Measurements from ENCODE around the gene PSMD6.
A peak's percentile ranks its signal among the peaks of the same experiment; 100 is the strongest.

Gene PSMD6

DNA sequence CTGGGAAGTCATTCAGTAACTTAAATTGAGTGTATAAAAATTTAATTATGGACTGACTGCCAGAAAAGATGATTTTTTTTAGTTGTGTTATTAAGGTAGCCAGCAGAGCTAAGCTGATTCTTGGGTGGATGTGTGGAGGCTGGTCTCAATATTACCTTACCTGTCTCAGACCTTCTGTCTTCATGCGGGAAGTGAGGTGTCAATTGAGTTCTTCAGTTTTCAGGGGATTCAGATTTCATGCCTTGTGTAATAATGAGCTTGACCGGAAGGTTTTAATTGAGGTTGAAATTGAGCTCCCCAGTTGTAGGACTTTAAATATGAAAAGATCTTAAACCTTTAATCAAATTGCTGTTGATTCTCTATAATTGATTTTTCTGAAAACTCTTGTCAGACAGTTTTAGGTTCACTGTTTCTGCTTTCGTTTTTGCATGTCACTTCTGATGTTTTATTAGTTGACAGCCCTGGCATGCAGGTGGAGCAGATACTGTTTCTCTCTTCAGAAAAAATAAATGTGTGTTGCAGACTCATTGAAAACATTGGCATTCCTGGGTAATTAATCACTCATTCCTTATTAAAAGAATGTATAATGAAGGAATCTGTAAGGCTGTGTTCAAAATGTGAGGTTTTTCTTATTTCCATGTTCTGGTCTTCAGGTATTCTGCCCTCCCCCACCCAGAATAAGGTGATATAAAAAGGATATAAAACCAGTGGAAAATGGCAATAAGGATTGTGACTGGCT is 54.5 kb downstream of the PSMD6 start:
- TF ChIP-seq NFIC (IDR thresholded peaks at IDR 0.05) = no peak
- peak; percentile 43 for TF ChIP-seq TEAD4 (IDR thresholded peaks at IDR 0.05)

- peak; percentile 59 for TF ChIP-seq NFIC (IDR thresholded peaks at IDR 0.05)
- peak; percentile 51; the same call in 1 of the 2 replicates for TF ChIP-seq EP300 (IDR thresholded peaks at IDR 0.05; ENCODE audit: borderline replicate concordance)
- TF ChIP-seq CEBPB (IDR thresholded peaks at IDR 0.05) = peak; percentile 95
- TF ChIP-seq USF1 (IDR thresholded peaks at IDR 0.05) = no peak
- TF ChIP-seq FOXM1 (IDR thresholded peaks at IDR 0.05; ENCODE audit: borderline replicate concordance, low read depth) = 0 out of 2 replicates have a peak, but pooled peaks have one; percentile 34
- TF ChIP-seq RAD21 (IDR thresholded peaks at IDR 0.05; ENCODE audit: low read depth) = no peak
- TF ChIP-seq TAF1 (IDR thresholded peaks at IDR 0.05; ENCODE audit: low read depth) = no peak
- peak; percentile 41 for TF ChIP-seq TCF12 (IDR thresholded peaks at IDR 0.05; ENCODE audit: low read depth)
- no peak for TF ChIP-seq EGR1 (IDR thresholded peaks at IDR 0.05)
- peak; percentile 40; the same call in 1 of the 2 replicates for TF ChIP-seq MAX (IDR thresholded peaks at IDR 0.05)
- 0 out of 2 replicates have a peak, but pooled peaks have one; percentile 19 for TF ChIP-seq YY1 (IDR thresholded peaks at IDR 0.05; ENCODE audit: low read depth)
- no peak for TF ChIP-seq CREB1 (IDR thresholded peaks at IDR 0.05; ENCODE audit: low read depth)
- peak; percentile 62 for TF ChIP-seq TEAD4 (IDR thresholded peaks at IDR 0.05)
- TF ChIP-seq ZBTB7A (IDR thresholded peaks at IDR 0.05; ENCODE audit: low read depth) = no peak
Observed at GRCh38 chr3:63967675-63968611, 55.4 kb downstream of the PSMD6 start.

DNA sequence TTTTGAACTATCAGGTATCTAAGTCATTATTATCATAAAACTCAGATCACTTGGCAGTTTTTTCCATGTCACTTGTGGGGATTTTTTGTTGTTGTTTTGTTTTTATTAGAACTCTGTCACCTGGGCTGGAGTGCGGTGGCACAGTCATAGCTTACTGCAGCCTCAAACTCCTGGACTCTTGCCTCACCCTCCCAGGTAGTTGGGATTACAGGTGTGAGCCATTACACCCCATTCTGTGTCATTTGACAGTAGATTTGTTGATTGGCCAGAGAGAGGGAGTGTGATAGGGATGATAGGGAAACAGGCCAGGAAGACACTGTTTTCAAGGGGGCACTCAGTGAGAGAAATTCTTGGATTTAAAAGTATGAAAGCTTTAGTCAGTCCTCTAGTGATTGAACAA is 56.4 kb downstream of the PSMD6 start:
- TF ChIP-seq MAX (IDR thresholded peaks at IDR 0.05) (no peak), TCF12 (IDR thresholded peaks at IDR 0.05; ENCODE audit: low read depth) (no peak), TAF1 (IDR thresholded peaks at IDR 0.05; ENCODE audit: low read depth) (no peak), CEBPB (IDR thresholded peaks at IDR 0.05) (no peak), ZBTB7A (IDR thresholded peaks at IDR 0.05; ENCODE audit: low read depth) (no peak), RAD21 (IDR thresholded peaks at IDR 0.05; ENCODE audit: low read depth) (no peak), NFIC (IDR thresholded peaks at IDR 0.05) (no peak), TEAD4 (IDR thresholded peaks at IDR 0.05) (no peak), REST (IDR thresholded peaks at IDR 0.05; ENCODE audit: low read depth) (no peak), USF1 (IDR thresholded peaks at IDR 0.05) (no peak), EGR1 (IDR thresholded peaks at IDR 0.05) (no peak), YY1 (IDR thresholded peaks at IDR 0.05; ENCODE audit: low read depth) (no peak), FOXM1 (IDR thresholded peaks at IDR 0.05; ENCODE audit: borderline replicate concordance, low read depth) (no peak), EP300 (IDR thresholded peaks at IDR 0.05; ENCODE audit: borderline replicate concordance) (no peak), CREB1 (IDR thresholded peaks at IDR 0.05; ENCODE audit: low read depth) (no peak)

GRCh38 chr3:63966007-63966406 is 57.3 kb downstream of the PSMD6 start:
- no peak for TF ChIP-seq EP300 (IDR thresholded peaks at IDR 0.05; ENCODE audit: borderline replicate concordance)
- TF ChIP-seq FOXM1 (IDR thresholded peaks at IDR 0.05; ENCODE audit: borderline replicate concordance, low read depth) = no peak
- TF ChIP-seq EGR1 (IDR thresholded peaks at IDR 0.05) = no peak
- TF ChIP-seq MAX (IDR thresholded peaks at IDR 0.05) = no peak
- TF ChIP-seq YY1 (IDR thresholded peaks at IDR 0.05; ENCODE audit: low read depth) = no peak
- no peak for TF ChIP-seq ZBTB7A (IDR thresholded peaks at IDR 0.05; ENCODE audit: low read depth)
- no peak for TF ChIP-seq USF1 (IDR thresholded peaks at IDR 0.05)
- TF ChIP-seq REST (IDR thresholded peaks at IDR 0.05; ENCODE audit: low read depth) = no peak
- no peak for TF ChIP-seq CREB1 (IDR thresholded peaks at IDR 0.05; ENCODE audit: low read depth)
- TF ChIP-seq TCF12 (IDR thresholded peaks at IDR 0.05; ENCODE audit: low read depth) = no peak
- TF ChIP-seq NFIC (IDR thresholded peaks at IDR 0.05) = no peak
